SK-N-SH treated with all-trans-retinoic acid at 6 μM for 48 hours (cell line): ENCODE results near the gene XYLT2.

Source experiments
- ATAC-seq: fragments of 200-7000 bp; cut with Tn5 transposase; 3 replicates; pipeline ENCODE4 v1.9.1; 2020; ENCODE audit warnings: mild to moderate bottlenecking, moderate library complexity
- BACH2 ChIP-seq: fragments of 250-450 bp; sonication (Bioruptor Pico); IDR thresholded peaks from 2 replicates; pipeline ENCODE4 v1.9.0; 2021; ENCODE audit warnings: mild to moderate bottlenecking, borderline replicate concordance
- CSDC2 ChIP-seq: fragments of 250-450 bp; sonication (Bioruptor Pico); IDR thresholded peaks from 2 replicates; pipeline ENCODE4 v1.5.0; 2020; ENCODE audit warnings: mild to moderate bottlenecking, moderate library complexity
- ESRRG ChIP-seq: fragments of 250-450 bp; sonication (Bioruptor Pico); IDR thresholded peaks from 2 replicates; pipeline ENCODE4 v1.6.1; 2021; ENCODE audit warnings: mild to moderate bottlenecking
- ISL1 ChIP-seq: fragments of 250-450 bp; sonication (Bioruptor Pico); IDR thresholded peaks from 2 replicates; pipeline ENCODE4 v2.1.2; 2022; ENCODE audit warnings: mild to moderate bottlenecking, moderate library complexity
- OSR1 ChIP-seq: fragments of 250-450 bp; sonication (Bioruptor Pico); IDR thresholded peaks from 2 replicates; pipeline ENCODE4 v1.8.0; 2022; ENCODE audit warnings: moderate library complexity, mild to moderate bottlenecking, inconsistent platforms
- PATZ1 ChIP-seq: fragments of 250-450 bp; sonication (Bioruptor Pico); IDR thresholded peaks from 2 replicates; pipeline ENCODE4 v1.8.0; 2020; ENCODE audit warnings: mild to moderate bottlenecking, moderate library complexity, borderline replicate concordance
- PPARA ChIP-seq: fragments of 250-450 bp; sonication (Bioruptor Pico); IDR thresholded peaks from 2 replicates; pipeline ENCODE4 v1.5.0; 2020; ENCODE audit warnings: mild to moderate bottlenecking, borderline replicate concordance
- RARB ChIP-seq: fragments of 250-450 bp; sonication (Bioruptor Pico); IDR thresholded peaks from 2 replicates; pipeline ENCODE4 v1.8.0; 2021; ENCODE audit warnings: mild to moderate bottlenecking, moderate library complexity
- SNAI2 ChIP-seq: fragments of 250-450 bp; sonication (Bioruptor Pico); IDR thresholded peaks from 2 replicates; pipeline ENCODE4 v1.5.0; 2020; ENCODE audit warnings: mild to moderate bottlenecking, moderate library complexity
- TCF4 ChIP-seq: fragments of 250-450 bp; sonication (Bioruptor Pico); IDR thresholded peaks from 2 replicates; pipeline ENCODE4 v1.8.0; 2021; ENCODE audit warnings: mild to moderate bottlenecking, moderate library complexity, borderline replicate concordance
- TOX ChIP-seq: fragments of 250-450 bp; sonication (Bioruptor Pico); IDR thresholded peaks from 2 replicates; pipeline ENCODE4 v1.8.0; 2021; ENCODE audit warnings: mild to moderate bottlenecking, moderate library complexity, borderline replicate concordance
- TSHZ2 ChIP-seq: fragments of 250-450 bp; sonication (Bioruptor Pico); IDR thresholded peaks from 2 replicates; pipeline ENCODE4 v1.5.0; 2020; ENCODE audit warnings: mild to moderate bottlenecking, moderate library complexity
- ZC3H10 ChIP-seq: fragments of 250-450 bp; sonication (Bioruptor Pico); IDR thresholded peaks from 2 replicates; pipeline ENCODE4 v1.5.1; 2021; ENCODE audit warnings: mild to moderate bottlenecking, moderate library complexity
- ZFP3 ChIP-seq: fragments of 250-450 bp; sonication (Bioruptor Pico); IDR thresholded peaks from 2 replicates; pipeline ENCODE4 v1.5.0; 2020; ENCODE audit warnings: mild to moderate bottlenecking, moderate library complexity
- ZNF565 ChIP-seq: fragments of 450-650 bp; formaldehyde crosslinking; conservative IDR thresholded peaks from 2 replicates; pipeline ENCODE4 v1.5.0; 2020; ENCODE audit warnings: low read depth, mild to moderate bottlenecking, moderate library complexity
- ZNF8 ChIP-seq: fragments of 450-650 bp; formaldehyde crosslinking; IDR thresholded peaks from 2 replicates; pipeline ENCODE4 v1.5.0; 2020; ENCODE audit warnings: mild to moderate bottlenecking, moderate library complexity
- TF ChIP-seq, protein P1 (sequence below): fragments of 250-450 bp; sonication (Bioruptor Pico); IDR thresholded peaks from 2 replicates; pipeline ENCODE4 v1.5.1; 2020; ENCODE audit warnings: low read depth, mild to moderate bottlenecking, moderate library complexity
- TF ChIP-seq, protein P2 (sequence below): fragments of 250-450 bp; sonication (Bioruptor Pico); IDR thresholded peaks from 2 replicates; pipeline ENCODE4 v1.5.1; 2021; ENCODE audit warnings: mild to moderate bottlenecking, moderate library complexity

The XYLT2 gene

GRCh38 chr17:50352072-50352692, 6.3 kb downstream of the XYLT2 start:
- TF ChIP-seq ZNF565 (CRISPR knock-in tag) (no peak), TOX (CRISPR knock-in tag) (no peak), PATZ1 (CRISPR knock-in tag) (no peak), PPARA (CRISPR knock-in tag) (no peak), RARB (CRISPR knock-in tag) (no peak), ZC3H10 (CRISPR knock-in tag) (no peak), TCF4 (CRISPR knock-in tag) (no peak), ZNF8 (CRISPR knock-in tag) (no peak), BACH2 (CRISPR knock-in tag) (no peak), CSDC2 (CRISPR knock-in tag) (no peak), ZFP3 (CRISPR knock-in tag) (no peak)
- TF ChIP-seq, protein P1, sequence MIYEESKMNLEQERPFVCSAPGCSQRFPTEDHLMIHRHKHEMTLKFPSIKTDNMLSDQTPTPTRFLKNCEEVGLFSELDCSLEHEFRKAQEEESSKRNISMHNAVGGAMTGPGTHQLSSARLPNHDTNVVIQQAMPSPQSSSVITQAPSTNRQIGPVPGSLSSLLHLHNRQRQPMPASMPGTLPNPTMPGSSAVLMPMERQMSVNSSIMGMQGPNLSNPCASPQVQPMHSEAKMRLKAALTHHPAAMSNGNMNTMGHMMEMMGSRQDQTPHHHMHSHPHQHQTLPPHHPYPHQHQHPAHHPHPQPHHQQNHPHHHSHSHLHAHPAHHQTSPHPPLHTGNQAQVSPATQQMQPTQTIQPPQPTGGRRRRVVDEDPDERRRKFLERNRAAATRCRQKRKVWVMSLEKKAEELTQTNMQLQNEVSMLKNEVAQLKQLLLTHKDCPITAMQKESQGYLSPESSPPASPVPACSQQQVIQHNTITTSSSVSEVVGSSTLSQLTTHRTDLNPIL (CRISPR knock-in tag) = no peak
- no peak for ATAC-seq

DNA sequence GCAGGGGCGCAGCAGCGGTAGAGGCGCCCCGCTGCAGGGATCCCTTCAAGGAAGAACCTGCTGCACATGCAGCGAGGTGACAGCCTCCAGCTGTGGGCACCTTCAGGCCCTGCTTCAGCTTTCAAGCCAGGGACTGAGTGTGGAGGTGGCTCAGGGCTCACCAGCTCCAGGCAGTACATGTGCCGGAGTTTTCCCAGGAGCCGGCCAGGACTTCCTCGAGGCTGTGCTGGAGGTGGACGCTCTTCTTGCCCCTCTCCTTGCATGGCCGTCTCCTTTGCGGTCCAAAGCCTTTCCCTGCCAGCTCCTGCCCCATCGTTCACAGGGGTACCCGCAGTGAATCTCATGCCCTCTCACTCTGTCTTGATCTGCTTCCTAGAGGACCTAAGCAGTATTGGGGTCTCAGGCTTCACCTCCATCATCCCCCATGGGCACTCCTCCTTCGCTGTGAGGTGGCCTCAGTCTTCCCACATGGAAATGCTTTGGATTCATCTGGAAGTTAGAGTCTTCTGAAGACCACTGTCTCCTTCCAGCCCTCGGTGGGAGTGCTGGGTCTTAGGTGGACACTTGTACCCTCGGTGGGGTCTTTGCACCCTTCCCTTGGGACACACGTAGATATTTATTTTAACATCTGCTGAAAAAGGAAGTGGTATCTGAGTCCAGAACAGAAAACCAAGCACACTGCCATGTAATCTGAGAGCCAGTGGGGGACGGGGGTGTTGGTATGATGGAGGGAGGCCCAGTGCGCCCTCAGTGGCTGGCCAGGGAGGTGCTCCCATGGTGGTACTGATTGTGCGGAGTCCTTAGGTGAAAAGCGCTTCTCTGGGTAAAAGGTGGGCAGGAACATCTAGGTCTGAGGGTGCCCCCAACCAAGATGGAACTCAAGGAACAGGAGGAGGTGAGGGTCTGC, 7.0 kb downstream of the XYLT2 start:
- ATAC-seq = no peak
- TF ChIP-seq ZNF8 (CRISPR knock-in tag) (no peak), PATZ1 (CRISPR knock-in tag) (no peak), OSR1 (CRISPR knock-in tag) (no peak), ISL1 (no peak)
- TF ChIP-seq, protein P2, sequence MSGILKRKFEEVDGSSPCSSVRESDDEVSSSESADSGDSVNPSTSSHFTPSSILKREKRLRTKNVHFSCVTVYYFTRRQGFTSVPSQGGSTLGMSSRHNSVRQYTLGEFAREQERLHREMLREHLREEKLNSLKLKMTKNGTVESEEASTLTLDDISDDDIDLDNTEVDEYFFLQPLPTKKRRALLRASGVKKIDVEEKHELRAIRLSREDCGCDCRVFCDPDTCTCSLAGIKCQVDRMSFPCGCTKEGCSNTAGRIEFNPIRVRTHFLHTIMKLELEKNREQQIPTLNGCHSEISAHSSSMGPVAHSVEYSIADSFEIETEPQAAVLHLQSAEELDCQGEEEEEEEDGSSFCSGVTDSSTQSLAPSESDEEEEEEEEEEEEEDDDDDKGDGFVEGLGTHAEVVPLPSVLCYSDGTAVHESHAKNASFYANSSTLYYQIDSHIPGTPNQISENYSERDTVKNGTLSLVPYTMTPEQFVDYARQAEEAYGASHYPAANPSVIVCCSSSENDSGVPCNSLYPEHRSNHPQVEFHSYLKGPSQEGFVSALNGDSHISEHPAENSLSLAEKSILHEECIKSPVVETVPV (CRISPR knock-in tag) = no peak
- TF ChIP-seq, protein P1 (CRISPR knock-in tag) = no peak

DNA sequence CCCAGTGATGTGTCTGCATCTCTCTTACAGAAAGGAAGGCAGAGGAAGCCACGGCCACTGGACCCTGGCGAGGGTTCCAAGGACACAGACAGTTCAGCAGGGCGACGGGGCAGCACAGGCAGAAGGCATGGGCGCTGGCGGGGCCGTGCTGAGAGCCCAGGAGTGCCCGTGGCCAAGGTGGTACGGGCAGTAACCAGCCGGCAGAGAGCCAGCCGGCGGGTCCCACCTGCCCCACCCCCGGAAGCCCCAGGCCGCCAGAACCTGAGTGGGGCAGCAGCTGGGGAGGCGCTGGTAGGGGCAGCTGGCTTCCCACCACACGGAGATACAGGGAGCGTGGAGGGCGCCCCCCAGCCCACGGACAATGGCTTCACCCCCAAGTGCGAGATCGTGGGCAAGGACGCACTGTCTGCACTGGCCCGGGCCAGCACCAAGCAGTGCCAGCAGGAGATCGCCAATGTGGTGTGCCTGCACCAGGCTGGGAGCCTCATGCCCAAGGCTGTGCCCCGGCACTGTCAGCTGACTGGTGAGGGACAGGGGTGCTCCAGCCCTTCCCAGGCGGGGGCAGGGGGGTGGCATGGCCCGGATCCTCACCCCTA, 7.8 kb downstream of the XYLT2 start:
- no peak for ATAC-seq

DNA sequence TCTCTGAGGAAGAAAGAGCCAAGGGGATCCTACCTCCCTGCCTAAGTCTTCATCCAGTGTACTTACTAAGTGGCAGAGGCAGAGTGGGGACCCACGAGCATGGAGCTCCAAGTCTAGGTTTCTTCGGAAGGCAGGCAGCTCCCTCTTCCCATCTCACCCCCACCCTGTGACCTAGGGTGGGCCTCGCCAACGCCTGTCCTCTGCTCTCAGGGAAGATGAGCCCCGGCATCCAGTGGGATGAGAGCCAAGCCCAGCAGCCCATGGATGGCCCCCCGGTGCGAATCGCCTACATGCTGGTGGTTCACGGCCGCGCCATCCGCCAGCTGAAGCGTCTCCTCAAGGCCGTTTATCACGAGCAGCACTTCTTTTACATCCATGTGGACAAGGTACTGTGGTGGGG, 8.3 kb downstream of the XYLT2 start:
- no peak for ATAC-seq
- TF ChIP-seq BACH2 (CRISPR knock-in tag) (no peak), PATZ1 (CRISPR knock-in tag) (no peak), CSDC2 (CRISPR knock-in tag) (no peak), ZFP3 (CRISPR knock-in tag) (no peak), TSHZ2 (CRISPR knock-in tag) (no peak), ISL1 (no peak), SNAI2 (CRISPR knock-in tag) (no peak), ZC3H10 (CRISPR knock-in tag) (no peak)
- TF ChIP-seq, protein P2 (CRISPR knock-in tag) = no peak

More for the DNA sequence above, 7.8 kb downstream of the XYLT2 start:
- no peak for TF ChIP-seq CSDC2 (CRISPR knock-in tag)
- TF ChIP-seq ESRRG (CRISPR knock-in tag) = no peak
